Kidney (tissue), 14 donors: ENCODE data around the gene MATR3. TPM values are rescaled to one million over a fixed set of nuclear protein-coding genes. Genes with fewer than 3 reads are reported as not detected.
A peak's percentile ranks its signal among the peaks of the same experiment; 100 is the strongest.

Source experiments
- DNase-seq, 5 donors: peaks; one replicate each; pipeline ENCODE4 v3.0.0-alpha.2; 2013 to 2020
- FAIRE-seq: peaks from 2 replicates; lab custom pipeline; 2012; peaks lifted over from hg19 to GRCh38; lab: Jason Lieb, UNC
- H3K27ac ChIP-seq, 2 donors: one replicate each; pipeline ENCODE4 v1.7.0; 2013; ENCODE audit warnings: low read depth in 2 of 2, low read length in 2 of 2, inconsistent platforms in 1 of 2
- H3K27me3 ChIP-seq: one replicate; pipeline ENCODE4 v1.7.1; 2013; ENCODE audit warnings: low read length, inconsistent platforms; ENCODE audit not compliant: control insufficient read depth, insufficient read depth
- H3K36me3 ChIP-seq, 3 donors: one replicate each; pipeline versions ENCODE4 v1.7.0 to v1.7.1; 2013; ENCODE audit warnings: low read length in 3 of 3, control low read depth in 1 of 3, inconsistent platforms in 1 of 3; ENCODE audit not compliant: insufficient read depth in 3 of 3, control insufficient read depth in 2 of 3
- H3K4me1 ChIP-seq, 3 donors: one replicate each; pipeline versions ENCODE4 v1.7.0 to v1.7.1; 2013; ENCODE audit warnings: low read length in 3 of 3, inconsistent platforms in 1 of 3, low read depth in 1 of 3; ENCODE audit not compliant: control insufficient read depth in 2 of 3, insufficient read depth in 2 of 3
- H3K4me3 ChIP-seq, 3 donors: one replicate each; pipeline versions ENCODE4 v1.7.0 to v1.8.1; 2013; ENCODE audit warnings: low read length in 3 of 3, control low read depth in 1 of 3, inconsistent platforms in 1 of 3
- H3K9ac ChIP-seq, 3 donors: one replicate each; pipeline versions ENCODE4 v1.7.0 to v1.7.1; 2013; ENCODE audit warnings: low read length in 3 of 3, control low read depth in 1 of 3, inconsistent platforms in 1 of 3
- H3K9me3 ChIP-seq, 3 donors: one replicate each; pipeline versions ENCODE4 v1.7.0 to v1.7.1; 2013; ENCODE audit warnings: low read length in 3 of 3, control low read depth in 1 of 3, inconsistent platforms in 1 of 3; ENCODE audit not compliant: control insufficient read depth in 2 of 3, insufficient read depth in 1 of 3
- CTCF ChIP-seq: IDR thresholded peaks from 3 replicates; pipeline ENCODE4 v1.5.1; 2012; ENCODE audit warnings: mild to moderate bottlenecking, moderate library complexity, borderline replicate concordance; ENCODE audit not compliant: insufficient read depth; ENCODE audit errors: extremely low read depth
- intact Hi-C: fragments of 100-400 bp; cut with DNase I; formaldehyde crosslinking; loops from one replicate; pipeline ENCODE4 v1.11.1; 2022
- polyA plus RNA-seq: library from polyadenylated mRNA; stranded (reverse); fragments of 350-450 nt; fragmentation: Illumina TruSeq; extraction: RNeasy Lipid Tissue Mini Kit (QIAGEN cat#74804); gene quantifications from one replicate; pipeline ENCODE4 v1.2.3, GENCODE V29; 2014; ENCODE audit warnings: low read depth, low replicate concordance; ENCODE audit not compliant: insufficient read depth
- total RNA-seq: library from RNA; stranded (reverse); fragmentation: NEBNext Ultra II Directional; extraction: Animal tissue kit (Norgen Biotek cat#: 25700); gene quantifications from one replicate; pipeline ENCODE4 v1.2.1, GENCODE V29; 2021
- donor health status: control.
- donor health status: control.
- donor health status: control.
- donor health status: control.
- donor health status: control.
- donor health status: DM: yes; HTN: yes; CAD: no.
- donor health status: Normal renal cell carcinoma (clear cell type).

Gene MATR3
- total and polyA plus RNA-seq, 2 donors from 2014 or later = 124 to 215 TPM

GRCh38 chr5:139284295-139284694 is 9.2 kb upstream of the MATR3 start:
- no peak for TF ChIP-seq CTCF
- H3K9me3 ChIP-seq = no peaks in the 10 kb centered on the region
- FAIRE-seq (no peak), DNase-seq (no peak)
- no peak overlapping the region for H3K4me3 ChIP-seq
- no peak overlapping the region for H3K27ac ChIP-seq
- no peaks in the 10 kb centered on the region for H3K4me1 ChIP-seq
- no peaks in the 10 kb centered on the region for H3K27me3 ChIP-seq
- H3K36me3 ChIP-seq = peaks cover 0 to 10% (median 7%) of the 10 kb centered on the region in 3 donors
- intact Hi-C loops = no loop called here
- no peak overlapping the region for H3K9ac ChIP-seq

- no peak for FAIRE-seq
- Histone ChIP-seq H3K4me1 (no peaks in the 10 kb centered on the region), H3K9ac (no peak overlapping the region), H3K27ac (no peak overlapping the region), H3K4me3 (no peak overlapping the region), H3K27me3 (no peaks in the 10 kb centered on the region), H3K36me3 (peaks cover 0 to 10% (median 7%) of the 10 kb centered on the region in 3 donors), H3K9me3 (no peaks in the 10 kb centered on the region)
- TF ChIP-seq CTCF = no peak
- intact Hi-C loops = no loop called here
- no peak for DNase-seq
Observed at GRCh38 chr5:139285651-139286392, 7.7 kb upstream of the MATR3 start.

- H3K27me3 ChIP-seq = no peaks in the 10 kb centered on the region
- no peaks in the 10 kb centered on the region for H3K4me1 ChIP-seq
- FAIRE-seq (no peak), DNase-seq (no peak)
- peak; percentile 15 for TF ChIP-seq CTCF
- no peak overlapping the region for H3K4me3 ChIP-seq
- peaks cover 0 to 9% (median 7%) of the 10 kb centered on the region in 3 donors for H3K36me3 ChIP-seq
- no peak overlapping the region for H3K9ac ChIP-seq
- H3K9me3 ChIP-seq = no peaks in the 10 kb centered on the region
- no peak overlapping the region for H3K27ac ChIP-seq
- intact Hi-C loops = no loop called here
Observed at GRCh38 chr5:139287890-139288635, 5.5 kb upstream of the MATR3 start.
